HL-60 (cell line): Measurements from ENCODE around the gene CLOCK.

ENCODE experiments used
- DNase-seq, 2 experiments: peaks; one replicate each; pipeline ENCODE4 v3.0.0-alpha.2; 2010 to 2020; ENCODE audit warnings: low read depth in 1 of 2, low spot score in 1 of 2
- H3K27ac ChIP-seq: fragments of 250-450 bp; sonication (Bioruptor Pico); replicated peaks from 2 replicates; pipeline ENCODE4 v1.5.1; 2020; ENCODE audit warnings: mild to moderate bottlenecking, moderate library complexity
- H3K27me3 ChIP-seq: fragments of 250-450 bp; sonication (Bioruptor Pico); 2 replicates; pipeline ENCODE4 v1.5.1; 2021; ENCODE audit warnings: mild to moderate bottlenecking, moderate library complexity; ENCODE audit not compliant: insufficient read depth, poor library complexity, severe bottlenecking
- H3K4me3 ChIP-seq: replicated peaks from 2 replicates; pipeline ENCODE4 v1.5.1; 2011; ENCODE audit warnings: mild to moderate bottlenecking, control low read depth, low read length; ENCODE audit not compliant: insufficient read depth
- CTCF ChIP-seq: IDR thresholded peaks from one replicate; pipeline ENCODE4 v1.5.1; 2011; ENCODE audit warnings: low read length, control low read depth, inconsistent platforms; ENCODE audit not compliant: insufficient read depth
- GABPA ChIP-seq: IDR thresholded peaks from 2 replicates; pipeline ENCODE4 v1.6.1; 2012; ENCODE audit warnings: low read depth
- POLR2AphosphoS5 ChIP-seq: IDR thresholded peaks from 2 replicates; pipeline ENCODE4 v1.6.1; 2012; ENCODE audit warnings: low read depth
- SPI1 ChIP-seq: IDR thresholded peaks from 2 replicates; pipeline ENCODE4 v1.6.1; 2012; ENCODE audit warnings: low read depth, mild to moderate bottlenecking, borderline replicate concordance
- TF ChIP-seq, protein P1 (sequence below): IDR thresholded peaks from 2 replicates; pipeline ENCODE4 v1.6.1; 2012; ENCODE audit warnings: low read depth; ENCODE audit not compliant: insufficient replicate concordance

The CLOCK gene

GRCh38 chr4:55458164-55458563, 88.5 kb downstream of the CLOCK start:
- no peak for DNase-seq
- TF ChIP-seq SPI1 (no peak), CTCF (no peak), GABPA (no peak), POLR2AphosphoS5 (no peak)
- TF ChIP-seq, protein P1, sequence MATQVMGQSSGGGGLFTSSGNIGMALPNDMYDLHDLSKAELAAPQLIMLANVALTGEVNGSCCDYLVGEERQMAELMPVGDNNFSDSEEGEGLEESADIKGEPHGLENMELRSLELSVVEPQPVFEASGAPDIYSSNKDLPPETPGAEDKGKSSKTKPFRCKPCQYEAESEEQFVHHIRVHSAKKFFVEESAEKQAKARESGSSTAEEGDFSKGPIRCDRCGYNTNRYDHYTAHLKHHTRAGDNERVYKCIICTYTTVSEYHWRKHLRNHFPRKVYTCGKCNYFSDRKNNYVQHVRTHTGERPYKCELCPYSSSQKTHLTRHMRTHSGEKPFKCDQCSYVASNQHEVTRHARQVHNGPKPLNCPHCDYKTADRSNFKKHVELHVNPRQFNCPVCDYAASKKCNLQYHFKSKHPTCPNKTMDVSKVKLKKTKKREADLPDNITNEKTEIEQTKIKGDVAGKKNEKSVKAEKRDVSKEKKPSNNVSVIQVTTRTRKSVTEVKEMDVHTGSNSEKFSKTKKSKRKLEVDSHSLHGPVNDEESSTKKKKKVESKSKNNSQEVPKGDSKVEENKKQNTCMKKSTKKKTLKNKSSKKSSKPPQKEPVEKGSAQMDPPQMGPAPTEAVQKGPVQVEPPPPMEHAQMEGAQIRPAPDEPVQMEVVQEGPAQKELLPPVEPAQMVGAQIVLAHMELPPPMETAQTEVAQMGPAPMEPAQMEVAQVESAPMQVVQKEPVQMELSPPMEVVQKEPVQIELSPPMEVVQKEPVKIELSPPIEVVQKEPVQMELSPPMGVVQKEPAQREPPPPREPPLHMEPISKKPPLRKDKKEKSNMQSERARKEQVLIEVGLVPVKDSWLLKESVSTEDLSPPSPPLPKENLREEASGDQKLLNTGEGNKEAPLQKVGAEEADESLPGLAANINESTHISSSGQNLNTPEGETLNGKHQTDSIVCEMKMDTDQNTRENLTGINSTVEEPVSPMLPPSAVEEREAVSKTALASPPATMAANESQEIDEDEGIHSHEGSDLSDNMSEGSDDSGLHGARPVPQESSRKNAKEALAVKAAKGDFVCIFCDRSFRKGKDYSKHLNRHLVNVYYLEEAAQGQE = no peak
- Histone ChIP-seq H3K27ac (no peak overlapping the region), H3K27me3 (no peaks in the 10 kb centered on the region), H3K4me3 (no peak overlapping the region)

GRCh38 chr4:55450566-55450965, 96.1 kb downstream of the CLOCK start:
- Histone ChIP-seq H3K27ac (no peak overlapping the region), H3K27me3 (no peaks in the 10 kb centered on the region), H3K4me3 (no peak overlapping the region)
- no peak for TF ChIP-seq CTCF
- TF ChIP-seq GABPA = no peak
- TF ChIP-seq SPI1 = no peak
- TF ChIP-seq, protein P1 = no peak
- no peak for TF ChIP-seq POLR2AphosphoS5
- no peak for DNase-seq

DNA sequence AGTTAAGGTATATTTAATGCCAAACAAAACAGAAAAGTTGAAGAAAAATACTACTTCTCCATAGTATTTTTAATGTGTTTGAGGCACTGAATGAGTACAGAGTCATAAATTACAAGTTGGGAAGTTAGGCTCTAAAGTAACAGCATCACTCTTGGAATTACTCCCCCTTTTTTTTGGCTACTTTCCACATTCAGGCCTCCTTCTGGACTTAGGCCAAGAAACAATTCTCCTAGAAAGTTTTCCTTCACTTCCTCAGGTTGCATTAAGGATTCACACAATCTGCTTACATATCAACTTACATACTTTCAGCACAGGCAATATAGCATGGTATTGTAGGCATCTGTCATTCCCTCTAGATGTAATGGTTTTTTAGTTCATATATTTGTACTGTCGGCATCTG, 98.9 kb downstream of the CLOCK start:
- DNase-seq = no peak
- H3K27ac ChIP-seq = no peak overlapping the region

GRCh38 chr4:55447108-55447708, 99.5 kb downstream of the CLOCK start:
- no peaks in the 10 kb centered on the region for H3K27me3 ChIP-seq
- TF ChIP-seq POLR2AphosphoS5 (no peak), SPI1 (no peak), GABPA (no peak), CTCF (no peak)
- TF ChIP-seq, protein P1 = no peak
- DNase-seq = peak in 1 of 2 experiments; percentile 61
- H3K4me3 ChIP-seq = no peak overlapping the region
- H3K27ac ChIP-seq = no peak overlapping the region

More for the DNA sequence above, 98.9 kb downstream of the CLOCK start:
- TF ChIP-seq SPI1 = no peak
- no peak for TF ChIP-seq GABPA
- Histone ChIP-seq H3K27me3 (no peaks in the 10 kb centered on the region), H3K4me3 (no peak overlapping the region)
